Transverse colon (tissue), 4 donors: ENCODE measurements around the gene INO80B. TPM values are rescaled to one million over a fixed set of nuclear protein-coding genes. Genes with fewer than 3 reads are reported as not detected.

Source experiments
- DNase-seq: peaks from one replicate; pipeline ENCODE4 v3.0.0-alpha.2; 2019
- H3K27ac ChIP-seq, 4 donors: fragments of 200-600 bp; sonication (generic); 2 replicates each; pipeline ENCODE4 v1.5.1; 2016 to 2018; ENCODE audit warnings: inconsistent platforms in 4 of 4
- H3K27me3 ChIP-seq: fragments of 200-600 bp; sonication (generic); 2 replicates; pipeline ENCODE4 v1.5.1; 2017; ENCODE audit warnings: inconsistent platforms
- H3K36me3 ChIP-seq, 4 donors: fragments of 200-600 bp; sonication (generic); 2 replicates each; pipeline ENCODE4 v1.5.1; 2017 to 2019; ENCODE audit warnings: inconsistent platforms in 4 of 4
- H3K4me1 ChIP-seq, 4 donors: fragments of 200-600 bp; sonication (generic); 2 replicates each; pipeline ENCODE4 v1.5.1; 2017 to 2020; ENCODE audit warnings: inconsistent platforms in 4 of 4
- H3K4me3 ChIP-seq, 4 donors: fragments of 200-600 bp; sonication (generic); 1 replicate in 1 of 4; 2 replicates in 3 of 4; pipeline versions ENCODE4 v1.5.1 to v1.6.1; 2017 to 2019; ENCODE audit warnings: inconsistent platforms in 4 of 4
- H3K9me3 ChIP-seq, 2 donors: fragments of 200-600 bp; sonication (generic); 2 replicates each; pipeline ENCODE4 v1.5.1; 2017 to 2019; ENCODE audit warnings: inconsistent platforms in 2 of 2
- EP300 ChIP-seq: sonication (generic); formaldehyde crosslinking; IDR thresholded peaks from one replicate; pipeline ENCODE4 v1.6.1; 2017; ENCODE audit warnings: antibody characterized with exemption, low read depth
- POLR2A ChIP-seq: fragments of 450-650 bp; IDR thresholded peaks from one replicate; pipeline ENCODE4 v1.6.1; 2016; ENCODE audit warnings: antibody characterized with exemption, mild to moderate bottlenecking, moderate library complexity
- POLR2AphosphoS5 ChIP-seq, 3 donors: sonication (generic); formaldehyde crosslinking; IDR thresholded peaks; one replicate each; pipeline ENCODE4 v1.6.1; 2016; ENCODE audit warnings: antibody characterized with exemption in 3 of 3
- WGBS, 2 donors: methylation state at CpG; one replicate each; pipeline ENCODE4 v1.1.5; 2018; ENCODE audit warnings: low coverage in 1 of 2; 5-methylcytosine and 5-hydroxymethylcytosine counted together
- in situ Hi-C, 4 donors: fragments of 200-750 bp; cut with MboI; loops; one replicate each; pipeline versions ENCODE4 v1.15.0 to v1.15.1; 2017; ENCODE audit warnings: low sequenced_read_pairs in 3 of 4, low pct_ligation_motif_present in 1 of 4, low pct_unique_long_range_greater_than_20kb in 1 of 4
- intact Hi-C: fragments of 100-400 bp; cut with DNase I; formaldehyde crosslinking; loops from one replicate; pipeline ENCODE4 v1.15.1; 2023; ENCODE audit warnings: low total_unique reads
- total RNA-seq, 4 donors: library from RNA; depleted of rRNA; stranded (reverse); fragments of >200 nt; gene quantifications; one replicate each; pipeline ENCODE4 v1.1.0, GENCODE V29; 2016
- TF ChIP-seq, protein P1 (sequence below), 5 experiments: fragments of 200-600 bp in 3 of 5; fragments of 450-650 bp in 2 of 5; sonication (generic) in 3 of 5; IDR thresholded peaks; 1 replicate in 2 of 5; 2 replicates in 3 of 5; pipeline ENCODE4 v1.5.1; 2016 to 2017; ENCODE audit warnings: antibody characterized with exemption in 5 of 5, inconsistent platforms in 3 of 5, mild to moderate bottlenecking in 2 of 5, moderate library complexity in 1 of 5

INO80B gene
- total RNA-seq, 4 donors from 2014 or later = 12.9 to 53.9 (median 34.5) TPM

GRCh38 chr2:74502147-74502719, 47.3 kb downstream of the INO80B start:
- in situ Hi-C loops = loop anchor here in 1 of 4 donors (5.0 kb wide), 1 partner anchor 75 kb away; no protein-coding TSS in a partner anchor
- 21% methylated on average over 32 of the region's 32 CpGs; no CpG with 5 or more reads in 1 of the 2 donors for WGBS, 2 donors
- Histone ChIP-seq H3K4me3 (peak overlapping the region; percentile 46 to 59 (median 51)), H3K36me3 (no peaks in the 10 kb centered on the region), H3K27ac (peak overlapping the region; percentile 85 to 90 (median 86)), H3K4me1 (peaks cover 30 to 75% (median 61%) of the 10 kb centered on the region in 4 donors), H3K9me3 (no peaks in the 10 kb centered on the region), H3K27me3 (peaks cover 42% of the 10 kb centered on the region)
- peak in 2 of 3 donors; percentile 72 to 75 for TF ChIP-seq POLR2AphosphoS5 (IDR thresholded peaks at IDR 0.05)
- TF ChIP-seq, protein P1, sequence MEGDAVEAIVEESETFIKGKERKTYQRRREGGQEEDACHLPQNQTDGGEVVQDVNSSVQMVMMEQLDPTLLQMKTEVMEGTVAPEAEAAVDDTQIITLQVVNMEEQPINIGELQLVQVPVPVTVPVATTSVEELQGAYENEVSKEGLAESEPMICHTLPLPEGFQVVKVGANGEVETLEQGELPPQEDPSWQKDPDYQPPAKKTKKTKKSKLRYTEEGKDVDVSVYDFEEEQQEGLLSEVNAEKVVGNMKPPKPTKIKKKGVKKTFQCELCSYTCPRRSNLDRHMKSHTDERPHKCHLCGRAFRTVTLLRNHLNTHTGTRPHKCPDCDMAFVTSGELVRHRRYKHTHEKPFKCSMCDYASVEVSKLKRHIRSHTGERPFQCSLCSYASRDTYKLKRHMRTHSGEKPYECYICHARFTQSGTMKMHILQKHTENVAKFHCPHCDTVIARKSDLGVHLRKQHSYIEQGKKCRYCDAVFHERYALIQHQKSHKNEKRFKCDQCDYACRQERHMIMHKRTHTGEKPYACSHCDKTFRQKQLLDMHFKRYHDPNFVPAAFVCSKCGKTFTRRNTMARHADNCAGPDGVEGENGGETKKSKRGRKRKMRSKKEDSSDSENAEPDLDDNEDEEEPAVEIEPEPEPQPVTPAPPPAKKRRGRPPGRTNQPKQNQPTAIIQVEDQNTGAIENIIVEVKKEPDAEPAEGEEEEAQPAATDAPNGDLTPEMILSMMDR (IDR thresholded peaks at IDR 0.05) = no peak
- peak; percentile 1 for TF ChIP-seq POLR2A
- TF ChIP-seq EP300 = no peak
- intact Hi-C loops = no loop called here
- DNase-seq = peak; percentile 75

- Histone ChIP-seq H3K27me3 (peaks cover 36% of the 10 kb centered on the region), H3K4me1 (peaks cover 29 to 69% (median 55%) of the 10 kb centered on the region in 4 donors), H3K36me3 (no peaks in the 10 kb centered on the region), H3K4me3 (peak overlapping the region; percentile 46 to 59 (median 51)), H3K27ac (peak overlapping the region; percentile 85 to 90 (median 86)), H3K9me3 (no peaks in the 10 kb centered on the region)
- intact Hi-C loops (no loop called here), in situ Hi-C loops (loop anchor here in 1 of 4 donors (5.0 kb wide), 1 partner anchor 74 kb away; no protein-coding TSS in a partner anchor)
- peak; percentile 89 for DNase-seq
- WGBS, 2 donors = 2% methylated on average over 49 of the region's 67 CpGs; no CpG with 5 or more reads in 1 of the 2 donors
- TF ChIP-seq EP300 (no peak), POLR2AphosphoS5 (IDR thresholded peaks at IDR 0.05) (peak; percentile 81 to 93 (median 92)), POLR2A (peak; percentile 91)
- TF ChIP-seq, protein P1 (IDR thresholded peaks at IDR 0.05) = peak in 2 of 5 experiments; percentile 24 to 27
Measured at GRCh38 chr2:74502720-74503505, 48.0 kb downstream of the INO80B start.

DNA sequence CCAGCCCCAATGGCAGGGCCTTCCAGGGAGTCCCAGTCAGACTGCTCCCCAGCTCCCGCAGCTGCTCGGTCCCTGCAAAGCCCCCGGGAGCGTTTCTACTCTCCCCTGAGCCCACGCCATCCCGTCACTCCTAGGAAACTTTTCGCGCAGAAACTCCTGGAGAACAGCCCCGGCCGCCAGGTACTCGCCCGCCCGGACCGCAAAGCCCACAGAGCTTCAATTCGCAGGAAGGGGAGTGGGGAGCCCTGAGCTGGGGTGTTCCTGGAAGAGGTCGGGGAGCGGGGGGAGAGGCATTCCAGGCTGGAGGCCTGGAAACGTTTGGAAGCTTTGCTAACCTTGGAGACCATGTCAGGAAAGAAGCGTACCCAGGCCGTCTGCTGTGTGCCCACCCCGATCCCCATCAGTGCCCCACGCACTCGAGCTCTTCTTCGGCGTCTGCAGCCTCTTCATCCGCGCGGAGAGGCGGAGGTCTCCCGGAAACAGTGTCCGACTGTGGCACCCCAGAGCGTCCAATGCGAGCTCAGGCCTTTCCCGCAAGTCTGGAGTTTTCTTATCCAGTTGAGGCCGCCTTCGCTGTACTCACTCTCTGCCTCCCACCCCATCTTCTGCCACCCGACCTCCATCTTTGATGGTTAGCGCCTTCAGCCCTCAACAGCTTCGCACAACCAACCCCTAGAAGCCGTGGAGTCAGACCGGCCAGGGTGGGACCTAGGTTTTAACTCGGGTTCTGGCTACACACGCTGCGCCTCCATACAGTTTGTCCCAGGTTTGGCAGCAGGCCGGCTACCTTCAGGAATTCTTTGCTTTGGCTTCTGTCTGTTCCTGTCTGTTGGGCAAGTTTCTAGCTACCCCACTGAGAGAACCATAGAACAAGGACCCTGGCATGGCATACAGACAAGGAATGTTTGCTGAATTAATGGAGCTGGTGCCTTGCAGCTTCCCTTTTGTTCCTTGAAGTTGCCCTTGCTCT, 48.9 kb downstream of the INO80B start:
- no peak for TF ChIP-seq POLR2AphosphoS5 (IDR thresholded peaks at IDR 0.05)
- TF ChIP-seq, protein P1 (IDR thresholded peaks at IDR 0.05) = no peak
- H3K27me3 ChIP-seq = peaks cover 33% of the 10 kb centered on the region
- WGBS, 2 donors = 60 to 84% methylated on average over 12 to 45 of the region's 45 CpGs
- intact Hi-C loops = no loop called here
- H3K27ac ChIP-seq = peak overlapping the region; percentile 85 to 90 (median 86)
- no peaks in the 10 kb centered on the region for H3K36me3 ChIP-seq
- H3K4me1 ChIP-seq = peaks cover 22 to 67% (median 52%) of the 10 kb centered on the region in 4 donors
- no peak for DNase-seq
- in situ Hi-C loops = loop anchor here in 1 of 4 donors (5.0 kb wide), 1 partner anchor 74 kb away; no protein-coding TSS in a partner anchor
- H3K4me3 ChIP-seq = peak overlapping the region; percentile 6 to 54 (median 47)
- H3K9me3 ChIP-seq = no peaks in the 10 kb centered on the region
